GM18867 (cell line): Measurements from ENCODE around the gene RASA3.
"Not testable (repeated sequence)": the region's sequence is repeated elsewhere in the genome, so short reads cannot be mapped to it uniquely, and the experiment has no call there.

ENCODE experiments used
- ATAC-seq: cut with Tn5 transposase; IDR thresholded peaks from one replicate; pipeline ENCODE4 v1.9.1; 2021; ENCODE audit warnings: mild to moderate bottlenecking, moderate library complexity; ENCODE audit not compliant: unreplicated experiment

The RASA3 gene

DNA sequence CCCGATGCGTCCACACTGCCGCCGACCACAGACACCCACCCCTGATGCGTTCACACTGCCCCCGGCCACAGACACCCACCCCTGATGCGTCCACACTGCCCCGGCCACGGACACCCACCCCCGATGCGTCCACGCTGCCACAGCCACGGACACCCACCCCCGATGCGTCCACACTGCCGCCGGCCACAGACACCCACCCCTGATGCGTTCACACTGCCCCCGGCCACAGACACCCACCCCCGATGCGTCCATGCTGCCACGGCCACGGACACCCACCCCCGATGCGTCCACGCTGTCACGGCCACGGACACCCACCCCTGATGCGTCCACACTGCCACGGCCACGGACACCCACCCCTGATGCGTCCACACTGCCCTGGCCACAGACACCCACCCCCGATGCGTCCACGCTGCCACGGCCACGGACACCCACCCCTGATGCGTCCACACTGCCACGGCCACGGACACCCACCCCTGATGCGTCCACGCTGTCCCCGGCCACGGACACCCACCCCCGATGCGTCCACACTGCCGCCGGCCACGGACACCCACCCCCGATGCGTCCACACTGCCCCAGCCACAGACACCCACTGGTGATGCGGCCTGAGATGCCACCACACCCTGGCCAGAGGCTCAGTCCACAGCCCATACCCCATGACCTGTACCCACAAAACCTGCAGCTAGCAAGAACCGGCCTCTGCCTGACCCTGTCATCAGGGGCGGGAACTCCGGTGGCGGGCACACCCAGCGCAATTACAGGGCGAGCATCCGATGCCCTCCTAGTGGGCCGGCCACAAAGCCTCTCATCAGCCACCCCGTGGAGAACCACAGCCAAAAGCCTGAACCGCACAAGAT lies 28.4 kb downstream of the RASA3 start:
- ATAC-seq, result no peak

DNA sequence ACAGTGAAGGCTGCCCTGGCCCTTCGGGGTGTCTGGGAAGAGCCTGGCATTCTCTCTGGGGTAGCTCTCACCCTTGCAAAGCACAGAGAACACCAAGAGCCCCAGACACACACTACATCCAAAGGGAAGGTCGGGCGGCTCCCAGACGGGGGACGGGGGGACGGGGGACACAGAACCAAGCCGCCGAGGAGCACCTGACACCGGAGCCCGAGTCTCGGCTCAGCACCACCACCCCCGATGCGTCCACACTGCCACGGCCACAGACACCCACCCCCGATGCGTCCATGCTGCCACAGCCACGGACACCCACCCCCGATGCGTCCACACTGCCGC lies 29.2 kb downstream of the RASA3 start:
- not testable (repeated sequence) for ATAC-seq

DNA sequence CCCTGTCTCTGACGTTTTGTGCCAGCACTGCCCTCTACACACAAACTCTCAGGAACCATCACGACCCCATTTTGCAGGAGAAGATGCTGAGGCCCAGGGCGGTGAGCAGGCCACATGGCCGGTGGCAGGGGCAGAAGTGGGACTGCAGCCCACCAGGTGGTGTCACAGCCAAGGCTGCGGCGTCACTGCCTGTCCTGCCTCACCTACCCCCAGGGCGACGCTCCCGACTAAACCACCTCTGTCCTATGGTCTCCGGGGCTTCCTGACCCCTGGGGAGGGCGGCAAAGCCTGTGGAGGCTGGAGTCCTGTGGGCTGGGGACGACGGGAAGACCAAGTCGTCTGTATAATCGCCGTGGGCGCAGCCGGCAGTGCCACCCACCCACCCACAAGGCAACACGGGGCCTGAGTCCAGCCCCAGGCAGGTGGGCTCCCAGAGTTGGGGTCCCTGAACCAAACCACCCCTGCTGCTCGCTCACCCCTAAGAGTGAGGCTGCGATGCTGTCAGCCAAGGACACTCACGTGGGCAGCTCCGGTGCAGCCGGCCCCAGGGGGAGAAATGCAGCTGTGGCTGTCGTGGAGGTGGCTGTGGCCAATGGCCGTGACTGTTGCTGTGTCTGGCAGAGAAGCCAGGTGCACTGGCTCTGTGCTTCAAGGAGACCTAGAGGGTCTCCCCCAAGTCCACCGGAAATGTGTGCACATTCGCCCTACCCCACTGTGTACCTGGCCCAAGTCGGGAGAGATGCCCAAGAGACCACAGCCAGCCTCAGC lies 29.7 kb downstream of the RASA3 start:
- no peak for ATAC-seq

DNA sequence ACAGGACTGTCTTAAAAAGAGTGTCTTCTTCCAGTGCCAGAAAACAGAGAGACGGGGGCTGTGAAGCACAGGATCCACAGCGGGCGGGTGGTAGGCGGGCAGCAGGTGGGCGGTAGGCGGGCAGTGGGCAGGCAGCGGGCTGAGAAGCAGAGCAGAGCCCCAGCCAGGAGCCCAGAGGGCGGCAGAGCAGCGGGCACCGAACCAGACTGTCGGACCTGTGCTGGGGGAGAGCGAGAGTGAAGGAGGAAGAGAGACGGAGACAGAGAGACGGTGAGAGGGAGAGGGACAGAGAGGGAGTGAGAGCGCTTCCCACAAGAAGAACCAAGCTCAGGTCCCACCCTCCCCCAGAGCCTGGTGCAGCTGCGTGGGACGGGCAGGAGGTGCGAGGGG lies 30.3 kb downstream of the RASA3 start:
- no peak for ATAC-seq

DNA sequence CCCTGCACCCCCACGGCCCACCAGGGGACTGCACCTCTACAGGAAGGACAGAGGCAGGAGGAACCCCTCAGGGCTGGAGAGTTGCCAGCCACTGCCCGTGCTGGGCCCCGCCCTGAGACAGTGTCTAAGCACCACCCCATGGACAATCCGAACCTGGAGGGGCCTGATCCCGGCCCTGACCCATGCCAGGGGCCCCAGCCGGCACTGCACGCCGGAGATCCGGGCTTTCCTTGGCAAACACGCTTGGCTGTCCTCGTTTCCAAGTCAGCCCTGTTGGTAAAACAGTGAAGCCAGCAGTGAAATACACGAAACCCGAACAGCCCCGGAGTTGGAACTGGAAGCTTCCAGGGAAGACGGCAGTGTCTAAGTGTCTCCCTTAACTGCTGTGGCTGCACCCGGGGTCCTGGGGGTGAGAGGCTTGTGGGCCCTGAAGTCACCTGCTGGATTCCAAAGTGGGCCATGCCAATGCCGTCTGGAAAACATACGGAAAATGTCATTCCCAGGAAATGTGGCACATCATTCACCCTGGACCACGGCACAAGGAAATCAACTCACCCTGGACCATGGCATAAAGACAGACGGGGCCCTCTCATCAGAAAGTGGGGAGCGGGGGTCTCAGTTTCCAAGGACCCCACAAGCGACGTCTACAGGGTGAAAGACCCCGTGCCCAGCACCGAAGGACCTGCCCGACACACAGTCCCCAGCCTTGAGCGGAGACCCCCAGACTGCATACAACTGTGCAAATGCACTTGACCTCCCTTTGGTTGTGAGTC lies 30.9 kb downstream of the RASA3 start:
- no peak for ATAC-seq

DNA sequence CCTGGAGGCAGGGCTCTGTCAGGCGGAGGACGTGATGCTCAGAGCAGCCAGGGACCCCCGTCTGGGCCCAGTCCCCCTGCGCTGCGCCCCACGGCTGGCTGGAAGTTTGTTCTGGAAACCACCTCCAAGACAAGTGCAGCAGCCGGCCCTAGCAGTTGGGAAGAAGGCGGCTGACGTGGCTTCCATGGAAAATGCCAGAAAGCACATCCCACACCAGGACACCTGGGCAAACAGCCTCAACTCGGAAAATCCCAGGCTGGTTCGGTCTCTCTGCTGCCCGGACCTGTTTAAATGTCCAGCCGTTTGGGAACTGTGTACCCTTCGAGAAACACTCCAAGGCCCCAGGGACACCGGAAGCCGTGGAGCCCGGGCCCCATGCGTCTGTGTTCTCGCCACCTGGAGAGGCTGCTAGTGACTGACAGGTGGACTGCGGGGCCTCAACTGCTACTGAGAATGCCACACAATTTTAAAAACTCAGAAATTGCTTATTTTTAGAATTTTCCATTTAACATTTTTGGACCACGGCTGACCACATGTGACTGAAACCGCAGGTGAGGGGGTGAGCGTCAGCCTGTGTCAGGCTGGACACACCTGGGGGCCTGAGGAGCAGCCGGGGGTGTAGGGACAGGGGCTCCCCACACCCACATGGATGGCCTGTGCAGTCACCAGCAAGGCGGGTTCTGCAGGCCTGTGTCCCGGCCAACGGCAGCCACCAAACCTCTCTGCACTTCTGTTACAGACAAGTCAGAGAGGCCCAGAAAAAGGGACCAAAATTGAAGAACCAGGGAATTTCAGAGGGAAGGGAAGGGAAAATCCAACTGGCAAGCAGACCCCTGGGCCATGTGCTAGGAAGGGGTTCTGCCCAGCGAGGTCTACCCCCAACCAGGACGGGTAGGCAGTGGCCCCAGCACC lies 31.7 kb downstream of the RASA3 start:
- ATAC-seq, result no peak

DNA sequence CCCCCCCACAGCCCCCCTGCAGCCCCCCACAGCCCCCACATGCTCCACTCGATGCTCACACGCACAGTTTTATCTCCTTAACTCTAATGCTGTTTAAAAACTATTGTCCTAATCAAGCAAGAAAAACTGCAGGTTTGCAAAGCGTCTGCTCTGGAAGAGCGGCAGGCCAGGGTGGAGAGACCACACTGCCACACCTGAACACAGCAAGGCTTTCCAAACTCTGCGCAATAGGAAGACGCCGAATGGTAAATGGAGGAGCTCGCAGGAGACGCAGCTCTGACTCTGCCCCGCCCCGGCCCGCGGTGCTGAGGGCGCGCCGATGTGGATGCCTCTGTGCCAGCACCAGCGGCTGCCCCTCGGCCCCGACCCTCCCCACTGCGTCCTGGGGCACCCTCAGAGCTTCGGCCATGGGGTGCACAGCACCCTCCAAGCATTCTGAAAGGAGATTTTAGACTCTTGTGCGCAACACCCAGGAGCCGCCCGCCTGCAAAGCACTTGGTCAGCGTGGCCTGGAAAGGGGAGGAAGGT lies 32.4 kb downstream of the RASA3 start:
- no peak for ATAC-seq

DNA sequence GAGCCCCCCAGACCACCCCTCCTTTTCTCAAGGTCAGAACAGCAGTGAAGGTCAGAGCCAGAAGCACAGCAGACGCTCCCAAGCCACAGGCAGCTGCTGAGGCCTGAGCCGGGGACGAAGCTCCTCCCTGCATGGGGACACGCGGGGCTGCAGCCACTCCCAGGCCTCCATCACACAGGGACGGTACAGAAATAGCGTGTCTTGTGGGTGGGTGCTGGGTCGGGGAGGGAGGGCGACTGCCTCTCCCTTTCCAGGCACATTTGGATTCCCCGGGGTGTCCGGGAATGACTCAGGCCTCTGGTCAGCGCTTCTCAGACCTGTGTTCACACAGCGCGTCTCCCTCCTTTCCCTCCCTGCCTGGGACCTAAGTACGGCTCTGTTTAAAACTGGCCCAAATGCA lies 33.2 kb downstream of the RASA3 start:
- no peak for ATAC-seq

DNA sequence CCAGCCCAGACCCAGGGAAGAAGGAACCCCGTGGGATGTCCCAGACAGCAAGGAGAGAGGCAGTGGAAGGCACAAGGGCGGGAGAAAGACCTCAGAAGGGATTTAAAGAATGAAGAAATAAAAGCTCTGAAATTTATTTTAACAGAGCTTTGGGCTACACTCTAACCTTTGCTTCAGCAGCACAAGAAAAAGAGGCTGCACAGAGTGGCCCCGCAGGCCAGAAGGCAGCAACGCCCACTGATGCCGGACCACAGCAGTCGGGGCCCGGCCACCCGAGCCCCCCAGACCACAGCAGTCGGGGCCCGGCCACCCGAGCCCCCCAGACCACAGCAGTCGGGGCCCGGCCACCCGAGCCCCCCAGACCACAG lies 33.8 kb downstream of the RASA3 start:
- not testable (repeated sequence) for ATAC-seq

DNA sequence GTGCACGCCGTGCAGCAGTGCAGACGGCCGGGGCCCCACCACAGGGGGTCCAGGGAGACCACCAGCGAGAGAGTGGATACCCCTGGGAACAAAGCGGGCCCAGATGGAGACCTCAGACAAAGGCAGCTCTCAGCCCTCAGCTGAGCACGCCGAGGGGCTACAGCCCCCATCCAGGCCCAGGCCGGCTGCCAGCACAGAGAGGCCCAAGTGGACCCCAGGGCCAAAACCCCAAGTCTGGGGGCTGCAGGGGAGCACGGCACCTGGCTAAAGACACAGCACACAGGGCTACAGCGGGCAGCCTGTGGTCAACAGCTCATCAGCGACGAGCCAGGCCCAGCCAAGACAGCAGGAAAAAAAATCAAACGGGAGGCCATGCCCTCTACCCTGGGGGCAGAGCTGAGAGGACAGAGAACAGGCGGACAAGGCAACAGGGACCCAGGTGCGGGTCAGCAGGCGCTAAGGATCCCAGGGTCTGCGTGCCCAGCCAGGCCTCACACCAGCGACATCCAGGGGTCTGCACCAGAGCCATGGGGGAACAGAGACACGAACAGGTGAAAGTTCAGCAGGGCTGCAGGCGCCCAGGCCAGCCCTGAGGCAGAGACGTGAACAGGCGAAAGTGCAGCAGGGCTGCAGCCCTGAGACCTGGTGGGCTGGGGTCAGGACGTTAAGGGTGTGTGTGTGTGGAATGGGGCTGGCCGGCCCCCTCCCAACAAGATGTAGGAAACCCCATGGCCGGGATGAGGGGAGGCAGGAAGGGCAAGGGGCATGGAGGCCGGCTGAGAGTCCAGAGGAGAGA lies 34.3 kb downstream of the RASA3 start:
- ATAC-seq, result no peak

DNA sequence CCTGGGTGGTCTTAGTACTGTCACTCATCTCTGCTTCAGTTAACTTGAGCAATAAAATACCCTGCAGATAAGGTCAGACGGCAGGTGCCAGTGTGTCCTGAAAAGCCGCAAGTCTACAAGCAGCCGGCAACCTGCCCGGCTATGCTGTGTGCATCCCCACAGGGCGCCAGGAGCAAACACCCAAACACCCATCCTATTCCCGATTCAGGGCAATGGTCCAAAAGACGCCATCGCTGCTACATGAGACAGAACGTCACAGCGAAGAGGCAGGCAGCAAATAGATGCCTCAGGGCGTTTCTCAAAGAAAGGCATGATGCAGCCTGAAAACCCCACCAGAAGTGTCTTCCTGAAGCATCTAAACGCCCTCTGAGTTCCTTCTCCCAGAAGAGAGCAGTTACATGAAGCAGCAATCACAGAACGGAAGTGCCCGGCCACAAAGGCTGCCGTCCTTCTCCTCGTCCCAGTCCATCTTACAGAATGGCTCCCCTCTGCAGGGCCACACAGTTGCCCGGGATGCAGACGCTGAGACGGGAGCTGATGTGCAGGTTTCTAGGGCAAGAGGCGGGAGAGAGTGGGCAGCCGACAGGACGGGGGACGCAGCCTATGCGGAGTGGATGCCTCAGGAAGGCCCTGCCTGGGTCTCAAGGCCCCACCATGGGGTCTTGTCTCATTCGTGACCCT lies 35.1 kb downstream of the RASA3 start:
- no peak for ATAC-seq

DNA sequence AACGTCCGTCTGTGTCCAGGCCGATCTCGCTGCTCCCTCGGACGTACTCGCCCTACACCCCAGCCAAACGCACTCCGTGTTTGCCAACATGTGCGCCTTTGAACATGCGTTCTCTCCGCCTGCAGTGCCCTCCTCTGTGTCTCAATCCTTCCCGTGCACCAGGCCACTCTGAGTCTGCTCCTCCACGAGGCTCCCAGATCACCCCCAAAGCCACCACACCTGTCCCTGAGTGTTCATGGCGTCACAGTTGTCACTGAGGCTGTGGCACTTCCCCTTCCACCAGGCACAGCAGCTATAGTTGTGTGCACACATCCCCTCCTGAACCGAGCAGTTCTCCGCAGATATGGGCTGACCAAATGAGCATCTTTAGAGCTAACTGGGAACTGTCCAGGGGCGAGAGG lies 35.6 kb downstream of the RASA3 start:
- no peak for ATAC-seq

DNA sequence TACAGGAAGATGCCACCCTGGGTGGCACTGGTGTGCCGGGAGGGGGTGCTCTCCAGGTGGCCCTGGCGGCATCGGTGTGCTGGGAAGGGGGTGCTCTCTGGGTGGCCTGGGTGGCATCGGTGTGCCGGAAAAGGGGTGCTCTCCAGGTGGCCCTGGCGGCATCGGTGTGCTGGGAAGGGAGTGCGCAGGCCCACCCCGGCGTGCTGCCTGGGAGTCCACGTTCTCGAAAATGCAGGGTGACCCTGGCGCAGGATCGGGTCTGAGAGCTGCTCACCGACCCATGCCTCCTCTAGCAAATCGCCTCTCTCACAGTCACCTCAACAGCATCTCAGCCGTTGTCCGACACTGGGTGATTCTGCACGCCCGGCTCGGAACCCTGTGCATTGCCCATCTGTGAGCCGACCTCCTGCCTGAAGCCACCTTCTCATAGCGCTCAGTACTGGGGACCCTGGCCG lies 36.4 kb downstream of the RASA3 start:
- ATAC-seq, result no peak

DNA sequence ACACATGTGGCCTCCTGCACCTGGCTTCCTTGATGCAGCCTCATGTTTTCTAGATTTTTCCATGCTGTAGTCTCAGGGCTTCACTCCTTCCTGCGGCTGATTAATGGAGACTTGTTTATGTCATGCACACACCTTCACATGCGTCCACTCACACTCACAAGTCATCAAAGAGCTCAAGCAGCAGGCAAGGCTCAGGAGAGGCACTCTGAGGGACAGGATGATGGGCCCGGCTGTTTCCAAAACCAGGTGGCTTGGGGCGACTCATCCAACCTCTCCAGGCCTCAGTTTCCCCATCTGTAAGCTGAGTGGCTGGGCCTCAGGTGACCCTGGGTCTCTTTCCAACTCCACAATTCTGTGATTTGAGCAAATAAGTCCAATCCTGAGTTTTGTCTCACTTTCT lies 36.9 kb downstream of the RASA3 start:
- ATAC-seq, result no peak

DNA sequence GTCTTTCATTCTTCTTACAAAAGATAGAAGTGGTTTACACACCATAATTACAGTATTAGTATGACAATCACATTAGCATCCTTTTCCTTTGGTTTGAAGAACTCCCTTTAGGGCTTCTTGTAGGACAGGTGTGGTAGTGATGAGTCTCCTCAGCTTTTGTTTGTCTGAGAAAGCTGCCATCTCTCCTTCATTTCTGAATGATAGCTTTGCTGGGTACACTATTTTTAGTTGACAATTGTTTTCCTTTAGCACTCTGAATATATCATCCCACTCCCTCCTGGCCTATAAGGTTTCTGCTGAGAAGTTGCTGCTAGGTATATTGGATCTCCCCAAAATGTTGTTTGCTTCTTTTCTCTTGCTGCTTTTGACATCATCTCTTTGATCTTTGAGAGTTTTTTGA lies 39.3 kb downstream of the RASA3 start:
- ATAC-seq, result no peak

DNA sequence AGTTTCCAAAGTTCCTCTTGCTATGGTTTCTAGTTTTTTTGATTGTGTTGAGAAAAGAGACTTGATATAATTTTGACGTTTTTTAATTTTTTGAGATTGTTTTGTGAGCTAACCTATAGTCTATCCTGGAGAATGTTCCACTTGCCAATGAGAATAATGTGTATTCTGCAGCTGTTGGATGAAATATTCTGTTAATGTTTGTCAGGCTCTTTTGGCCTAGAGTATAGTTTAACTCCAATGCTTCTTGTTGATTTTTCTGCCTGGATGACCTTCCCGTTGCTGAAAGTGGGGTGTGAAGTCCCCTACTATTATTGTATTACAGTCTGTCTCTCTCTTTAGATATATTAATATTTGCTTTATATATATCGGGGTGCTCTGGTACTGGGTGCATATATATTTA lies 40.0 kb downstream of the RASA3 start:
- ATAC-seq, result no peak

DNA sequence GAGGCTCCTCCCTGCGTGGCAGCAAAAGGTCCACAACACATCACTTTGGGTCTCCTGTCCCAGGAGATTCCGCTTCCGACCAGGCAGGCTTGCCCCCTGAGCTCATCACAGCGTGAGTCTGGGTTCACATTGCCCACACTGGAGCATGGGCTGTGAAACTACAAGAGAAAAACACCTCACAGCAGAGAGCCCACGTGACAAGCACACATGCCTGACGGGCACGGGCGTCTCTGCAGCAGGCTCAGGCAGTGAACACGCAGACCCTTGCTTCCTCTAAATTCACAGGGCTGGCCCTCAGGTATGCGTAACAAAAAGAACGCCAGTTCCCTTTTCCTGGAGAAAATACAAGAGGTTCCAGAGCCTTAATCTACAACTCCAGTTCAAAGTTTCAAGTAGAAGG lies 41.9 kb downstream of the RASA3 start:
- ATAC-seq, result no peak

DNA sequence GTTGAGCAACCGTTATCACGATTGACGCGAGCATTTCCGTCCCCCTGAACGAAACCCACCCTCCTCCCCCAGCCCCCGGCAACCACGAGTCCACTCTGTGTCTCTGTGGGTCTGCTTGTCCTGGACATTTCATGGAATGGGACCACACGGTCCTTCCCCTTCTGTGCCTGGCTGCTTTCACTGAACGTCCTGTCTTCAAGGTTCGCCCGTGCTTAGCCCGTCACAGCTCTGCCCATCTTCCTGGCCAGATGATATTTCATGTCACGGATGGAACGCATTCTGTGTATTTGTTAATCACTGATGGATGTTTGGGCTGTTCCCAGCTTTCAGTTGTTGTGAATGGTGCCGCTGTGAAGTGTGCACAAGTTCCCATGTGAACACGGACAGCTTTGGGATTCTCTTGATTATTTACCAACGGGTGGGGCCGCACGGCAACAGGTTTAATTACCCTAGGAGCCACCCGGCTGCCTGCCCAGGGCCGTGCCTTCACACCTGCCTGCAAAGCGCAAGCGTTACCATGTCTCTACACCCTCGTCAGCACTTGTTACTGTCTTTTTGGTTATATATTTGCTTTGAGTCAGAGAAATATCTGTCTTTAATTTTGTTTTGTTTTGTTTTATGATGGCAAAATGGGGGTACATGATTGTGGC lies 42.5 kb downstream of the RASA3 start:
- no peak for ATAC-seq

DNA sequence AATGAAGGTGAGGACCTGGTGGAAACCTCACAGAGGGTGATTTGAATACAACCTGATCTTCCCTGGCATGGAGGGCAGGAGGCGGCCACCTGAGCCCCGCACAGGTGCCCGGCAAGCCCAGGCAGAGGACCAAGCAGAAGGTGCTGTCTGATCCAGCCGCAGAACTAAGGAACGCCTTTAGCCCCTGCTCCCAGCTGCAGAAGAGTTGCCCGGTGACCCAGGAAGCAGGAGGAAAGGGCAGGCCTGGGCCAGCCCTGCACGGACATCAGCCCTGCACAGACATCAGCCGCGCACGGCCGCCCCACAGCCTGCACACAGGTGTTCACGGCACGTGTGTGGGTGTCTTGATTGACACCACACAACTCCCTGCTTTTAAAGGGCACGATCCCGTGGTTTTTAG lies 43.1 kb downstream of the RASA3 start:
- ATAC-seq, result no peak
